Cardiac muscle cell (in vitro differentiated cells and primary cell): ENCODE results near the gene ABCB6. TPM values are rescaled to one million over a fixed set of nuclear protein-coding genes. Genes with fewer than 3 reads are reported as not detected.
"Not testable (repeated sequence)": the region's sequence is repeated elsewhere in the genome, so short reads cannot be mapped to it uniquely, and the experiment has no call there.

Source experiments
- DNase-seq, 2 donors: peaks; one replicate each; pipeline versions ENCODE4 v3.0.0 to v3.0.0-alpha.2; 2010 to 2017; ENCODE audit warnings: low read depth in 1 of 2, low spot score in 1 of 2
- H3K27ac ChIP-seq: fragments of 200-600 bp; sonication (generic); 2 replicates; pipeline ENCODE4 v1.5.1; 2016
- H3K27me3 ChIP-seq: fragments of 200-600 bp; sonication (generic); 2 replicates; pipeline ENCODE4 v1.6.0; 2016; ENCODE audit warnings: control low read depth
- H3K36me3 ChIP-seq: fragments of 200-600 bp; sonication (generic); 2 replicates; pipeline ENCODE4 v1.5.1; 2016; ENCODE audit warnings: control low read depth
- H3K4me1 ChIP-seq: fragments of 200-600 bp; sonication (generic); 2 replicates; pipeline ENCODE4 v1.8.1; 2017; ENCODE audit warnings: low read depth, mild to moderate bottlenecking, mixed run types
- H3K4me3 ChIP-seq: fragments of 200-600 bp; sonication (generic); 2 replicates; pipeline ENCODE4 v1.5.1; 2016; ENCODE audit warnings: mild to moderate bottlenecking
- H3K9me3 ChIP-seq: fragments of 200-600 bp; sonication (generic); 2 replicates; pipeline ENCODE4 v1.5.1; 2017; ENCODE audit warnings: low read depth, mild to moderate bottlenecking, control low read depth
- polyA plus RNA-seq: library from polyadenylated mRNA; unstranded; fragments of >200 nt; fragmentation: Nextera tagmentation; extraction: Ambion mirVana; gene quantifications from 2 replicates; pipeline ENCODE4 v1.2.1, GENCODE V29; 2016
- total RNA-seq: library from RNA; depleted of rRNA; stranded (reverse); fragments of >200 nt; gene quantifications from 2 replicates; pipeline ENCODE4 v1.2.3, GENCODE V29; 2016
- TF ChIP-seq, protein P1 (sequence below): IDR thresholded peaks from 2 replicates; pipeline ENCODE4 v1.5.1; 2012; ENCODE audit warnings: low read depth, mild to moderate bottlenecking, low read length

The ABCB6 gene
- total and polyA plus RNA-seq, 2 experiments from 2014 or later, result 9.6 to 32.9 TPM

DNA sequence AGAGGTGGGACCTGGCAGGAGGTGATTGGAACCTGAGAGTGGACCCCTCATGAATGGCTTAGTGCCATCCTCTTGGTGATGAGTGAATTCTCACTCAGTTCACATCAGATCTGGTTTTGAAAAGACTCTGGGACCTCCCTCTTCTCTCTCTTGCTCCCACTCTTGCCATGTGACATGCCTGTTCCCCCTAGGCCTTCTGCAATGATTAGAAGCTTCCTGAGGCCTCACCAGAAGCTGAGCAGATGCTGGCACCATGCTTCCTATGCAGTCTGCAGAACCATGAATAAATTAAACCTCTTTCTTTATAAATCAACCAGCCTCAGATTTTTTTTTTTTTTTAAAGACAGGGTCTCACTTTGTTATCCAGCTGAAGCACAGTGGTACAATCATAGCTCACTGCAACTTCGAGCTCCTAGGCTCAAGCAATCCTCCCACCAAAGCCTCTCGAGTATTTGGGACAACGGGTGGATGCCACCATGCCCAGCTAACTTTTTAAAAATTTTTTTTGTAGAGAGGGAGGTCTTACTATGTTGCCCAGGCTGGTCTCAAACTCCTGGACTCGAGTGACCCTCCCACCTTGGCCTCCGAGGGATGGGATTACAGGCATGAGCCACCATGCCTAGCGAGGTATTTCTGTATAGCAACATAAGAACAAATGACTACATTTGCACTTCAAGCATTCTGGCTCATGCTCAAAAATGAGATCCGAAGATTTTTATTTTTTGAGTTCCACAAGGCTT, 14.2 kb downstream of the ABCB6 start:
- Histone ChIP-seq H3K27me3 (no peaks in the 10 kb centered on the region), H3K4me3 (no peak overlapping the region), H3K4me1 (no peaks in the 10 kb centered on the region), H3K9me3 (no peaks in the 10 kb centered on the region), H3K27ac (no peak overlapping the region), H3K36me3 (peaks cover 8% of the 10 kb centered on the region)
- TF ChIP-seq, protein P1, sequence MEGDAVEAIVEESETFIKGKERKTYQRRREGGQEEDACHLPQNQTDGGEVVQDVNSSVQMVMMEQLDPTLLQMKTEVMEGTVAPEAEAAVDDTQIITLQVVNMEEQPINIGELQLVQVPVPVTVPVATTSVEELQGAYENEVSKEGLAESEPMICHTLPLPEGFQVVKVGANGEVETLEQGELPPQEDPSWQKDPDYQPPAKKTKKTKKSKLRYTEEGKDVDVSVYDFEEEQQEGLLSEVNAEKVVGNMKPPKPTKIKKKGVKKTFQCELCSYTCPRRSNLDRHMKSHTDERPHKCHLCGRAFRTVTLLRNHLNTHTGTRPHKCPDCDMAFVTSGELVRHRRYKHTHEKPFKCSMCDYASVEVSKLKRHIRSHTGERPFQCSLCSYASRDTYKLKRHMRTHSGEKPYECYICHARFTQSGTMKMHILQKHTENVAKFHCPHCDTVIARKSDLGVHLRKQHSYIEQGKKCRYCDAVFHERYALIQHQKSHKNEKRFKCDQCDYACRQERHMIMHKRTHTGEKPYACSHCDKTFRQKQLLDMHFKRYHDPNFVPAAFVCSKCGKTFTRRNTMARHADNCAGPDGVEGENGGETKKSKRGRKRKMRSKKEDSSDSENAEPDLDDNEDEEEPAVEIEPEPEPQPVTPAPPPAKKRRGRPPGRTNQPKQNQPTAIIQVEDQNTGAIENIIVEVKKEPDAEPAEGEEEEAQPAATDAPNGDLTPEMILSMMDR, result no peak
- DNase-seq, result no peak

DNA sequence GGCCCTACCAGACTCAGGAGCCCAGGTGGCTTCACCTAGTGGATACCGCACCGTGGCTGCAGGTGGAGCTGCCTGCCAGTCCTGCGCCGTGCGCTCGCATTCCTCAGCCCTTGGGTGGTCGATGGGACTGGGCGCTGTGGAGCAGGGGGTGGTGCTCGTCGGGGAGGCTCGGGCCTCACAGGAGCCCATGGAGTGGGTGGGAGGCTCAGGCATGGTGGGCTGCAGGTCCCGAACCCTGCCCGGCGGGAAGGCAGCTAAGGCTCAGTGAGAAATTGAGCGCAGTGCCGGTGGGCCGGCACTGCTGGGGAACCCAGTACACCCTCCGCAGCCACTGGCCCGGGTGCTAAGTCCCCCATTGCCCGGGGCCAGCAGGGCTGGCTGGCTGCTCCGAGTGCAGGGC, 17.4 kb downstream of the ABCB6 start:
- not testable (repeated sequence) for H3K27ac ChIP-seq, H3K4me1 ChIP-seq, H3K36me3 ChIP-seq, DNase-seq, H3K4me3 ChIP-seq, H3K9me3 ChIP-seq, H3K27me3 ChIP-seq

DNA sequence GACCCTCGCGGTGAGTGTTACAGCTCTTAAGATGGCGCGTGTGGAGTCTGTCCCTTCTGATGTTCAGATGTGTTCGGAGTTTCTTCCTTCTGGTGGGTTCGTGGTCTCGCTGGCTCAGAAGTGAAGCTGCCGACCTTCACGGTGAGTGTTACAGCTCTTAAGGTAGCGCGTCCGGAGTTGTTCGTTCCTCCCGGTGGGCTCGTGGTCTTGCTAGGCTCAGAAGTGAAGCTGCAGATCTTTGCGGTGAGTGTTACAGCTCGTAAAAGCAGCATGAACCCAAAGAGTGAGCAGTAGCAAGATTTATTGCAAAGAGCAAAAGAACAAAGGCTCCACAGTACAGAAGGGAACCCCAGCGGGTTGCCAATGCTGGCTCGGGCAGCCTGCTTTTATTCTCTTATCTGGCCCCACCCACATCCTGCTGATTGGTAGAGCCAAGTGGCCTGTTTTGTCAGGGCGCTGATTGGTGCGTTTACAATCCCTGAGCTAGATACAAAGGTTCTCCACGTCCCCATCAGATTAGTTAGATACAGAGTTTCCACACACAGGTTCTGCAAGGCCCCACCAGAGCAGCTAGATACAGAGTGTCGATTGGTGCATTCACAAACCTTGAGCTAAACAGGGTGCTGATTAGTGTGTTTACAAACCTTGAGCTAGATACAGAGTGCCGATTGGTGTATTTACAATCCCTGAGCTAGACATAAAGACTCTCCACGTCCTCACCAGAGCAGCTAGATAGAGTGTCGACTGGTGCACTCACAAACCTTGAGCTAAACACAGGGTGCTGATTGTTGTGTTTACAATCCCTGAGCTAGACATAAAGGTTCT, 18.0 kb downstream of the ABCB6 start:
- H3K4me1 ChIP-seq, H3K9me3 ChIP-seq, H3K27ac ChIP-seq, H3K4me3 ChIP-seq, H3K36me3 ChIP-seq, H3K27me3 ChIP-seq, DNase-seq: not testable (repeated sequence)

DNA sequence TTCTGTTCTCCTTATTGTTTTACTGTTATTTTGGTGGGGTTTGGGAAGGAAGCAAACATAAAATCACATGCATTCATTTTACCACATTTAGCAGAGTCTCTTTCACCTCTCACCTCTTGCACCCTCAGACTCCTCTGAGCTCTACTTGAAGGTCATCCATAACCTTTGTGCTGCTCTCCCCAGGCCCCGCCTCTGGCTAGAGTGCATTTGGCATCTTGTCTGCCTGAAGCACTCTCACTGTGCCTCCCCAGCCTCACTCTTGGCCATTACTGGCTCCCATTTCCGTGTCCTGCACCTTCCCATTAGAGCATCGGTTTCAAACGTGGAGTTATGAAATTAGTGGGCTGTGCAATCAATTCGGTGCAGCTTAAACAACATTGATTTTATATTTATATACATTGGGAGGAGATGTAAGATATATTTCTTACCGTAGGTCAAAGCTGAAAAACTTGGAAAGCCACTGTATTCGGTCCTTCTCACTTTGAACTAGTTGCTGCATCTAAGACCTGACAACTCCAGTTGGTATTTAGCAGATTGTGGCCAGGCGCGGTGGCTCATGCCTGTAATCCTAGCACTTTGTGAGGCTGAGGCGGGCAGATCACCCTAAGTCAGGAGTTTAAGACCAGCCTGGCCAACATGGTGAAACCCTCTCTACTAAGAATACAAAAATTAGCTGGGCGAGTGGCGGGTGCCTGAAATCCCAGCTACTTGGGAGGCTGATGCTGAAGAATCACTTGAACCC, 19.1 kb downstream of the ABCB6 start:
- H3K27me3 ChIP-seq, result no peaks in the 10 kb centered on the region
- no peak overlapping the region for H3K27ac ChIP-seq
- no peak for DNase-seq
- H3K4me1 ChIP-seq, result no peaks in the 10 kb centered on the region
- TF ChIP-seq, protein P1, result no peak
- no peaks in the 10 kb centered on the region for H3K9me3 ChIP-seq
- H3K36me3 ChIP-seq, result no peaks in the 10 kb centered on the region
- H3K4me3 ChIP-seq, result no peak overlapping the region

DNA sequence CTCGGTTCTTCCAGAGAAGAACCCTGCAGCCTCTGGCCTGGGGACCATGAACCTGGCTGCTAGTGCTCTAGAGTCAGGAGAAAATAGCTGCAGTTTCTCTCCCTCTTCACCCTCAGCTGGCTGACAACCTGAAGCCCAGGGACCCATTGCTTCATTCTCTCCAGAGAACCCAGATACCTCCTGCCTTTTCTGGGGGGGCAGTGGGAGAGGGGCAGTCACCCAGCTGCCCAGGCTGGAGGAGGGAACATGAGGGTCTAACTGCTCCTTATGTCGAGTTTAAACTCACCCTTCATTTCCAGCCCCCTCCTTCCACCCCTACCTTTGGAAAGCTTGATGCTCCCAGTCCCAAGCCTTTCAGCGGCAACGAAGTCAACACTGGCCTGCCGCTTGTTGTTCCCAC, 19.8 kb downstream of the ABCB6 start:
- Histone ChIP-seq H3K9me3 (no peaks in the 10 kb centered on the region), H3K4me3 (no peak overlapping the region), H3K27ac (no peak overlapping the region), H3K27me3 (no peaks in the 10 kb centered on the region), H3K36me3 (no peaks in the 10 kb centered on the region), H3K4me1 (no peaks in the 10 kb centered on the region)
- no peak for DNase-seq
- TF ChIP-seq, protein P1, result no peak

DNA sequence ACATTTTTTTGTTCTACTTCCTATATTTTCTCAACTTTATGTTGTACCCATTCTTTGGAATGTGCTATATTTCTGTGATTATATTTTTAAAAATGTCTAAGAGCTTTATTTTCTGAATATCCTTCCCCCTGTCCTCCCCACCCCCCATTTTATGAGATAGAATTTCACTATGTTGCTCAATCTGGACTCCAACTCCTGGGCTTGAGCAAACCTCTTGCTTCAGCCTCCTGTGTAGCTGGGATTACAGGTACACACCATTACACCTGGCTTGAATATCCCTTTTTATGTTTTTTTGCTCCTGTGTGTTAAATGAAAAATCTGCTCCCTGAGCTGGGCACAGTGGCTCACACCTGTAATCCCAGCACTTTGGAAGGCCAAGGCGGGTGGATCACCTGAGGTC, 21.4 kb downstream of the ABCB6 start:
- Histone ChIP-seq H3K4me3 (no peak overlapping the region), H3K27me3 (no peaks in the 10 kb centered on the region), H3K27ac (no peak overlapping the region), H3K9me3 (no peaks in the 10 kb centered on the region), H3K4me1 (no peaks in the 10 kb centered on the region), H3K36me3 (no peaks in the 10 kb centered on the region)
- DNase-seq, result no peak
- TF ChIP-seq, protein P1, result no peak
